ENCODE data around the gene GMPPA.

GMPPA gene

GRCh38 chr2:219506802-219507526 lies 8.3 kb downstream of the GMPPA start:
- no peak for DNase-seq

- DNase-seq: no peak
These were observed 9.1 kb downstream of the GMPPA start for GRCh38 chr2:219507581-219508443.

GRCh38 chr2:219508444-219508734 lies 9.7 kb downstream of the GMPPA start:
- DNase-seq: no peak

GRCh38 chr2:219508971-219509779 lies 10.5 kb downstream of the GMPPA start:
- DNase-seq: no peak

GRCh38 chr2:219509780-219510511 lies 11.3 kb downstream of the GMPPA start:
- DNase-seq: peak; percentile 27

GRCh38 chr2:219510512-219511135 lies 11.9 kb downstream of the GMPPA start:
- DNase-seq: no peak

GRCh38 chr2:219511547-219512325 lies 13.0 kb downstream of the GMPPA start:
- DNase-seq: no peak

- DNase-seq: no peak
These were observed 14.0 kb downstream of the GMPPA start for GRCh38 chr2:219512524-219513216.

- DNase-seq: no peak
These were observed 15.1 kb downstream of the GMPPA start for GRCh38 chr2:219513787-219514186.

- no peak for DNase-seq
These were observed 15.6 kb downstream of the GMPPA start, which contains the start of gene ASIC4 for GRCh38 chr2:219514196-219514761. TSS of gene ASIC4 (plus strand) at chr2:219514482. CDS start at chr2:219514725, 243 bp downstream.

GRCh38 chr2:219514836-219515235 lies 16.1 kb downstream of the GMPPA start:
- DNase-seq: no peak

GRCh38 chr2:219515874-219516629 lies 17.4 kb downstream of the GMPPA start:
- no peak for DNase-seq

- DNase-seq: no peak
These were observed 18.2 kb downstream of the GMPPA start for GRCh38 chr2:219516888-219517287.

GRCh38 chr2:219517954-219518778 lies 19.5 kb downstream of the GMPPA start:
- DNase-seq: no peak

- no peak for DNase-seq
These were observed 20.8 kb downstream of the GMPPA start for GRCh38 chr2:219519526-219519916.

- DNase-seq: no peak
These were observed 21.4 kb downstream of the GMPPA start for GRCh38 chr2:219520079-219520478.

- no peak for DNase-seq
These were observed 22.6 kb downstream of the GMPPA start for GRCh38 chr2:219521066-219521880.
